WTC11 (cell line): Measurements from ENCODE around the gene TEX11. TPM values are rescaled to one million over a fixed set of nuclear protein-coding genes. Genes with fewer than 3 reads are reported as not detected.

Experiments
- ATAC-seq: fragments of 200-7000 bp; cut with Tn5 transposase; 2 replicates; pipeline ENCODE4 v1.10.0; 2021; ENCODE audit warnings: mild to moderate bottlenecking, moderate library complexity
- CTCF ChIA-PET: fragments of 300-600 bp; sonication (Branson Sonifier 250); formaldehyde crosslinking; loops from one replicate; lab custom pipeline; 2021; ENCODE audit warnings: antibody characterized with exemption; lab: Charles Lee
- POLR2A ChIA-PET: fragments of 350-600 bp; sonication (Branson Sonifier 250); formaldehyde crosslinking; loops from one replicate; lab custom pipeline; 2021; ENCODE audit warnings: antibody characterized with exemption; lab: Charles Lee
- DNase-seq: peaks from one replicate; pipeline ENCODE4 v3.0.0; 2021; ENCODE audit warnings: low spot score
- H3K27ac Mint-ChIP-seq: 2 replicates; pipeline ENCODE4 v1.8.0; 2021; ENCODE audit warnings: mixed read lengths
- H3K27me3 Mint-ChIP-seq: 2 replicates; pipeline ENCODE4 v1.8.0; 2021; ENCODE audit warnings: low read depth, mild to moderate bottlenecking, moderate library complexity, mixed read lengths
- H3K36me3 Mint-ChIP-seq: 2 replicates; pipeline ENCODE4 v1.8.0; 2021; ENCODE audit warnings: mixed read lengths
- H3K4me1 Mint-ChIP-seq: 2 replicates; pipeline ENCODE4 v1.8.0; 2022; ENCODE audit warnings: mixed read lengths
- H3K4me3 Mint-ChIP-seq: 2 replicates; pipeline ENCODE4 v1.8.0; 2021; ENCODE audit warnings: mild to moderate bottlenecking, moderate library complexity, mixed read lengths
- H3K9me3 Mint-ChIP-seq: 2 replicates; pipeline ENCODE4 v1.8.0; 2021; ENCODE audit warnings: mixed read lengths
- AFF4 ChIP-seq: sonication (generic); formaldehyde crosslinking; IDR thresholded peaks from 2 replicates; pipeline ENCODE4 v1.8.1; 2023; ENCODE audit warnings: mild to moderate bottlenecking, missing genetic modification reagents, borderline replicate concordance
- ATF3 ChIP-seq: sonication (generic); formaldehyde crosslinking; conservative IDR thresholded peaks from 2 replicates; pipeline ENCODE4 v1.8.1; 2022; ENCODE audit warnings: mild to moderate bottlenecking, missing genetic modification reagents
- FOXJ3 ChIP-seq: sonication (generic); formaldehyde crosslinking; IDR thresholded peaks from 2 replicates; pipeline ENCODE4 v1.9.0; 2021; ENCODE audit warnings: missing genetic modification reagents, mild to moderate bottlenecking, borderline replicate concordance
- FOXK1 ChIP-seq: sonication (generic); formaldehyde crosslinking; IDR thresholded peaks from 2 replicates; pipeline ENCODE4 v1.8.0; 2022; ENCODE audit warnings: mild to moderate bottlenecking, moderate library complexity, missing genetic modification reagents
- IRF1 ChIP-seq: sonication (generic); formaldehyde crosslinking; IDR thresholded peaks from 2 replicates; pipeline ENCODE4 v1.8.0; 2023; ENCODE audit warnings: missing genetic modification reagents
- IRF2 ChIP-seq: sonication (generic); formaldehyde crosslinking; IDR thresholded peaks from 2 replicates; pipeline ENCODE4 v1.8.0; 2022; ENCODE audit warnings: low read depth, missing genetic modification reagents, borderline replicate concordance
- MAX ChIP-seq: sonication (generic); formaldehyde crosslinking; IDR thresholded peaks from 2 replicates; pipeline ENCODE4 v1.8.0; 2022; ENCODE audit warnings: mild to moderate bottlenecking, missing genetic modification reagents
- MYBL2 ChIP-seq: sonication (generic); formaldehyde crosslinking; IDR thresholded peaks from 2 replicates; pipeline ENCODE4 v1.8.1; 2023; ENCODE audit warnings: mild to moderate bottlenecking, moderate library complexity, missing genetic modification reagents
- NFATC4 ChIP-seq: fragments of 250-450 bp; sonication (Bioruptor Pico); IDR thresholded peaks from 2 replicates; pipeline ENCODE4 v1.9.0; 2021; ENCODE audit warnings: mild to moderate bottlenecking
- OVOL2 ChIP-seq: fragments of 250-450 bp; sonication (Bioruptor Pico); IDR thresholded peaks from 2 replicates; pipeline ENCODE4 v1.9.0; 2021; ENCODE audit warnings: mild to moderate bottlenecking, borderline replicate concordance
- PREB ChIP-seq: sonication (generic); formaldehyde crosslinking; IDR thresholded peaks from 2 replicates; pipeline ENCODE4 v1.8.1; 2022; ENCODE audit warnings: mild to moderate bottlenecking, missing genetic modification reagents, moderate library complexity, borderline replicate concordance
- TEAD1 ChIP-seq: sonication (generic); formaldehyde crosslinking; IDR thresholded peaks from 2 replicates; pipeline ENCODE4 v1.8.0; 2022; ENCODE audit warnings: mild to moderate bottlenecking, missing genetic modification reagents
- ZNF121 ChIP-seq: sonication (generic); formaldehyde crosslinking; IDR thresholded peaks from 2 replicates; pipeline ENCODE4 v1.8.0; 2023; ENCODE audit warnings: missing genetic modification reagents
- ZNF232 ChIP-seq: sonication (generic); formaldehyde crosslinking; IDR thresholded peaks from 2 replicates; pipeline ENCODE4 v1.8.0; 2022; ENCODE audit warnings: mild to moderate bottlenecking, missing genetic modification reagents
- ZNF396 ChIP-seq: fragments of 250-450 bp; sonication (Bioruptor Pico); IDR thresholded peaks from 2 replicates; pipeline ENCODE4 v1.8.0; 2021; ENCODE audit warnings: mild to moderate bottlenecking, moderate library complexity, borderline replicate concordance
- total RNA-seq: library from RNA; stranded (reverse); gene quantifications from 3 replicates; pipeline ENCODE4 v1.2.3, GENCODE V29; 2021
- TF ChIP-seq, protein P1 (sequence below): sonication (generic); formaldehyde crosslinking; IDR thresholded peaks from 2 replicates; pipeline ENCODE4 v1.8.0; 2022; ENCODE audit warnings: mild to moderate bottlenecking, missing genetic modification reagents
- TF ChIP-seq, protein P2 (sequence below): sonication (generic); formaldehyde crosslinking; conservative IDR thresholded peaks from 2 replicates; pipeline ENCODE4 v1.8.1; 2023; ENCODE audit warnings: mild to moderate bottlenecking, low read depth, missing genetic modification reagents, moderate library complexity
- TF ChIP-seq, protein P3 (sequence below): sonication (generic); formaldehyde crosslinking; IDR thresholded peaks from 2 replicates; pipeline ENCODE4 v1.8.1; 2023; ENCODE audit warnings: mild to moderate bottlenecking, missing genetic modification reagents, moderate library complexity
- TF ChIP-seq, protein P4 (sequence below): sonication (generic); formaldehyde crosslinking; IDR thresholded peaks from 2 replicates; pipeline ENCODE4 v1.8.0; 2022; ENCODE audit warnings: mild to moderate bottlenecking, missing genetic modification reagents

Gene TEX11
- total RNA-seq, 1 experiment from 2014 or later: 0.31 TPM

- Mint-ChIP-seq H3K9me3 (no peaks in the 10 kb centered on the region), H3K36me3 (peaks cover 22% of the 10 kb centered on the region), H3K4me3 (no peak overlapping the region), H3K27me3 (no peaks in the 10 kb centered on the region), H3K27ac (0 out of 2 replicates have a peak overlapping the region, but pooled peaks have one; percentile 52), H3K4me1 (peaks cover 87% of the 10 kb centered on the region)
- ChIA-PET POLR2A (no interaction called here), CTCF (interaction anchor here (0.7 to 1.4 kb wide), 2 partner anchors 27 to 183 kb away, joined by 4 to 6 read pairs; no protein-coding TSS in a partner anchor)
- TF ChIP-seq, protein P1, sequence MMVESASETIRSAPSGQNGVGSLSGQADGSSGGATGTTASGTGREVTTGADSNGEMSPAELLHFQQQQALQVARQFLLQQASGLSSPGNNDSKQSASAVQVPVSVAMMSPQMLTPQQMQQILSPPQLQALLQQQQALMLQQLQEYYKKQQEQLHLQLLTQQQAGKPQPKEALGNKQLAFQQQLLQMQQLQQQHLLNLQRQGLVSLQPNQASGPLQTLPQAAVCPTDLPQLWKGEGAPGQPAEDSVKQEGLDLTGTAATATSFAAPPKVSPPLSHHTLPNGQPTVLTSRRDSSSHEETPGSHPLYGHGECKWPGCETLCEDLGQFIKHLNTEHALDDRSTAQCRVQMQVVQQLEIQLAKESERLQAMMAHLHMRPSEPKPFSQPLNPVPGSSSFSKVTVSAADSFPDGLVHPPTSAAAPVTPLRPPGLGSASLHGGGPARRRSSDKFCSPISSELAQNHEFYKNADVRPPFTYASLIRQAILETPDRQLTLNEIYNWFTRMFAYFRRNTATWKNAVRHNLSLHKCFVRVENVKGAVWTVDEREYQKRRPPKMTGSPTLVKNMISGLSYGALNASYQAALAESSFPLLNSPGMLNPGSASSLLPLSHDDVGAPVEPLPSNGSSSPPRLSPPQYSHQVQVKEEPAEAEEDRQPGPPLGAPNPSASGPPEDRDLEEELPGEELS (CRISPR knock-in tag): no peak
- TF ChIP-seq FOXJ3 (CRISPR knock-in tag) (no peak), IRF2 (no peak), FOXK1 (CRISPR knock-in tag) (no peak), NFATC4 (CRISPR knock-in tag) (no peak), MAX (CRISPR knock-in tag) (no peak), ZNF396 (CRISPR knock-in tag) (no peak)
- TF ChIP-seq, protein P2, sequence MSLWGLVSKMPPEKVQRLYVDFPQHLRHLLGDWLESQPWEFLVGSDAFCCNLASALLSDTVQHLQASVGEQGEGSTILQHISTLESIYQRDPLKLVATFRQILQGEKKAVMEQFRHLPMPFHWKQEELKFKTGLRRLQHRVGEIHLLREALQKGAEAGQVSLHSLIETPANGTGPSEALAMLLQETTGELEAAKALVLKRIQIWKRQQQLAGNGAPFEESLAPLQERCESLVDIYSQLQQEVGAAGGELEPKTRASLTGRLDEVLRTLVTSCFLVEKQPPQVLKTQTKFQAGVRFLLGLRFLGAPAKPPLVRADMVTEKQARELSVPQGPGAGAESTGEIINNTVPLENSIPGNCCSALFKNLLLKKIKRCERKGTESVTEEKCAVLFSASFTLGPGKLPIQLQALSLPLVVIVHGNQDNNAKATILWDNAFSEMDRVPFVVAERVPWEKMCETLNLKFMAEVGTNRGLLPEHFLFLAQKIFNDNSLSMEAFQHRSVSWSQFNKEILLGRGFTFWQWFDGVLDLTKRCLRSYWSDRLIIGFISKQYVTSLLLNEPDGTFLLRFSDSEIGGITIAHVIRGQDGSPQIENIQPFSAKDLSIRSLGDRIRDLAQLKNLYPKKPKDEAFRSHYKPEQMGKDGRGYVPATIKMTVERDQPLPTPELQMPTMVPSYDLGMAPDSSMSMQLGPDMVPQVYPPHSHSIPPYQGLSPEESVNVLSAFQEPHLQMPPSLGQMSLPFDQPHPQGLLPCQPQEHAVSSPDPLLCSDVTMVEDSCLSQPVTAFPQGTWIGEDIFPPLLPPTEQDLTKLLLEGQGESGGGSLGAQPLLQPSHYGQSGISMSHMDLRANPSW (CRISPR knock-in tag): no peak
- ATAC-seq (no peak), DNase-seq (no peak)
These were observed 426.8 kb downstream of the TEX11 start for GRCh38 chrX:70481471-70482270.

GRCh38 chrX:70480660-70481018 is 427.9 kb downstream of the TEX11 start:
- H3K9me3 Mint-ChIP-seq: no peaks in the 10 kb centered on the region
- no peak overlapping the region for H3K4me3 Mint-ChIP-seq
- DNase-seq (no peak), ATAC-seq (no peak)
- POLR2A ChIA-PET: no interaction called here
- CTCF ChIA-PET: no interaction called here
- H3K27ac Mint-ChIP-seq: no peak overlapping the region
- H3K36me3 Mint-ChIP-seq: peaks cover 12% of the 10 kb centered on the region
- H3K27me3 Mint-ChIP-seq: no peaks in the 10 kb centered on the region
- H3K4me1 Mint-ChIP-seq: peaks cover 86% of the 10 kb centered on the region
- no peak for TF ChIP-seq IRF1 (CRISPR knock-in tag)
- no peak for TF ChIP-seq MYBL2 (CRISPR knock-in tag)
- TF ChIP-seq, protein P3, sequence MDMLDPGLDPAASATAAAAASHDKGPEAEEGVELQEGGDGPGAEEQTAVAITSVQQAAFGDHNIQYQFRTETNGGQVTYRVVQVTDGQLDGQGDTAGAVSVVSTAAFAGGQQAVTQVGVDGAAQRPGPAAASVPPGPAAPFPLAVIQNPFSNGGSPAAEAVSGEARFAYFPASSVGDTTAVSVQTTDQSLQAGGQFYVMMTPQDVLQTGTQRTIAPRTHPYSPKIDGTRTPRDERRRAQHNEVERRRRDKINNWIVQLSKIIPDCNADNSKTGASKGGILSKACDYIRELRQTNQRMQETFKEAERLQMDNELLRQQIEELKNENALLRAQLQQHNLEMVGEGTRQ (CRISPR knock-in tag): no peak
- TF ChIP-seq ZNF232: no peak
- no peak for TF ChIP-seq ATF3 (CRISPR knock-in tag)
- TF ChIP-seq ZNF121 (CRISPR knock-in tag): no peak
- TF ChIP-seq, protein P4, sequence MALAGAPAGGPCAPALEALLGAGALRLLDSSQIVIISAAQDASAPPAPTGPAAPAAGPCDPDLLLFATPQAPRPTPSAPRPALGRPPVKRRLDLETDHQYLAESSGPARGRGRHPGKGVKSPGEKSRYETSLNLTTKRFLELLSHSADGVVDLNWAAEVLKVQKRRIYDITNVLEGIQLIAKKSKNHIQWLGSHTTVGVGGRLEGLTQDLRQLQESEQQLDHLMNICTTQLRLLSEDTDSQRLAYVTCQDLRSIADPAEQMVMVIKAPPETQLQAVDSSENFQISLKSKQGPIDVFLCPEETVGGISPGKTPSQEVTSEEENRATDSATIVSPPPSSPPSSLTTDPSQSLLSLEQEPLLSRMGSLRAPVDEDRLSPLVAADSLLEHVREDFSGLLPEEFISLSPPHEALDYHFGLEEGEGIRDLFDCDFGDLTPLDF: no peak
- no peak for TF ChIP-seq OVOL2 (CRISPR knock-in tag)
- no peak for TF ChIP-seq PREB
- no peak for TF ChIP-seq TEAD1
- TF ChIP-seq FOXJ3 (CRISPR knock-in tag): no peak
- no peak for TF ChIP-seq AFF4 (CRISPR knock-in tag)
